GM10248 (cell line): ENCODE results near the gene SLC39A7.

ENCODE experiments used
- CTCF ChIA-PET: fragments of 300-600 bp; sonication (Branson Sonifier 250); formaldehyde crosslinking; extraction: SDS; loops from one replicate; lab custom pipeline; 2021; ENCODE audit warnings: antibody characterized with exemption; lab: Yijun Ruan, JAX
- POLR2A ChIA-PET: fragments of 350-650 bp; sonication (Branson Sonifier 250); formaldehyde crosslinking; extraction: SDS; loops from one replicate; lab custom pipeline; 2020; ENCODE audit warnings: antibody characterized with exemption; lab: Yijun Ruan, JAX
- DNase-seq: peaks from one replicate; pipeline ENCODE4 v3.0.0; 2012; ENCODE audit errors: extremely low spot score
- TF ChIP-seq, protein P1 (sequence below): IDR thresholded peaks from 2 replicates; pipeline ENCODE4 v1.5.1; 2012; ENCODE audit warnings: mild to moderate bottlenecking, low read depth; ENCODE audit errors: extremely low read depth, missing control alignments, control extremely low read depth

Gene SLC39A7

DNA sequence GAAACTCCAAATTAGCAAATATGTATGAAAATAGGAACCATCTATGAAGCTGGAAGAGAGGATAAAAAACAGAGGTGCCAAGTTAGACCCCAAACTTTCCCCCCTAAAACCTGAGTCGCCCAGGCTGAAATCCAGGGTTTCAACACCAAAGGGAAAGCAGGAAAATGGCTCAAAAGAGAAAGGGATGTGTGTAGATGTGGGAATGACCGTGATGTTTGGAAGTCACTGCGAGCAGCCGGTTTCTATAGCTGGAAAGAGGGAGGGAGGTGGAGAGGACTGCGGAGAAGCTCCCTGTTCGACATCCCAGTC lies 12.1 kb downstream of the SLC39A7 start:
- TF ChIP-seq, protein P1, sequence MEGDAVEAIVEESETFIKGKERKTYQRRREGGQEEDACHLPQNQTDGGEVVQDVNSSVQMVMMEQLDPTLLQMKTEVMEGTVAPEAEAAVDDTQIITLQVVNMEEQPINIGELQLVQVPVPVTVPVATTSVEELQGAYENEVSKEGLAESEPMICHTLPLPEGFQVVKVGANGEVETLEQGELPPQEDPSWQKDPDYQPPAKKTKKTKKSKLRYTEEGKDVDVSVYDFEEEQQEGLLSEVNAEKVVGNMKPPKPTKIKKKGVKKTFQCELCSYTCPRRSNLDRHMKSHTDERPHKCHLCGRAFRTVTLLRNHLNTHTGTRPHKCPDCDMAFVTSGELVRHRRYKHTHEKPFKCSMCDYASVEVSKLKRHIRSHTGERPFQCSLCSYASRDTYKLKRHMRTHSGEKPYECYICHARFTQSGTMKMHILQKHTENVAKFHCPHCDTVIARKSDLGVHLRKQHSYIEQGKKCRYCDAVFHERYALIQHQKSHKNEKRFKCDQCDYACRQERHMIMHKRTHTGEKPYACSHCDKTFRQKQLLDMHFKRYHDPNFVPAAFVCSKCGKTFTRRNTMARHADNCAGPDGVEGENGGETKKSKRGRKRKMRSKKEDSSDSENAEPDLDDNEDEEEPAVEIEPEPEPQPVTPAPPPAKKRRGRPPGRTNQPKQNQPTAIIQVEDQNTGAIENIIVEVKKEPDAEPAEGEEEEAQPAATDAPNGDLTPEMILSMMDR, result no peak
- DNase-seq, result no peak
- ChIA-PET POLR2A (no interaction called here), CTCF (interaction anchor here (1.5 kb wide), 1 partner anchor 15 kb away, joined by 5 read pairs; no protein-coding TSS in a partner anchor)

DNA sequence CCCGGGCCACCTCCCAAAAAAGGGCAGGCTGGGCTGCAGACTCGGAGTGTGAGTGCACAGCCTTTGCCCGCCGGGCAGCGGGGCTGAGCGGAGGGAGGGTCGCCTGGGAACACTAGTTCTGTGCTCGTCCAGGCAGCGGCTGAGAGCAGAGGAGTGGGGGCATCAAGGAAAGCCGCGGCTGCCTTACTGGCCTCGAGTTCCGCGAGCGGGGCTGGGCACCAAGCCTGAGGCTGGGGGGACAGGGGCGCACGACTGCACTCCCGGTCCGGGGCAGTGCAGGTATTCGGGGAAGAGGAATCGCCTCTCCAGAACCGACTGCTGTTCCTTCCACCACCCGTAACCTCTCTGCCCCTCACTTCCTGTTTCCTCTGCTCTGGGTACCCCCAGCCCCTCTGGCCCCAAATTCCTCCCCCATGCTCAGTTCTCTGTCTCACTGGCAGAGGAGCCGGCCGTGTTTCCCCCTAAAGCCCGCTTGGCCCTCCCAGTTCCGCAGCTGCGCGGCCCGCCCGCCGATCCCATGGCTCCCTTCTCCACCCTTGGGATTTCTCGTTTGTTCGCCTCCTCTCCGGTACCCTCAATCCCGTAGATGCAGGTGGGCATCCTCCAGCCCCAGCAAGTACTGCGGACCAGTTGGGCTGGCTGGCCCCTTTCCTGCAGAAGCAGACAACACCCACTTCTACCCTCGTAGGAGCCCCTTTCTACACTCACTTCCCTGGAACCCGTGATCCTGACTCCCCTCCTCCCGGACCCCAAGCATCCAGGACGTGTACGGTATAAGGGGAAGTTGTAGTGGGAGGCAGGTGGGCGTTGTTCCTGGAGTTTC lies 12.7 kb downstream of the SLC39A7 start:
- POLR2A ChIA-PET, result no interaction called here
- no peak for DNase-seq
- CTCF ChIA-PET, result interaction anchor here (1.5 kb wide), 1 partner anchor 16 kb away, joined by 5 read pairs; no protein-coding TSS in a partner anchor
- TF ChIP-seq, protein P1, result no peak

DNA sequence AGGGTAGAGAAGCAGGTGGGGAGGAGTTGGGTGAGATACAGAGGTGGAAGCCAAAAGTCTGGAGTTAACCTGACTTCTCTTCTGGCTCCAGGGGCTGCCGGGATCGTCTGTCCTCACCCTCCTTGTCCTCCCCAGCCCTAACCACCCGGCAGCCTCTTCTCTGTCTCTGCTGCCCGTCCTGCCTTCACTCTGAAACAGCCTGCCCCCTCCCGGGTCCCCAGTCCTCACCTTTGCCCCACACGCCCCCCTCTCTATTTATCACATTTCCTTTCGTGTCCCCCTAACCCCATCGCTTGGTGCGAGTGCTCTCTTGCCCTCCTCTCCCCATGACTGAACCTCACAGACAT lies 13.3 kb downstream of the SLC39A7 start:
- TF ChIP-seq, protein P1, result no peak
- ChIA-PET CTCF (interaction anchor here (1.5 kb wide), 1 partner anchor 16 kb away, joined by 5 read pairs; no protein-coding TSS in a partner anchor), POLR2A (no interaction called here)
- DNase-seq, result no peak

DNA sequence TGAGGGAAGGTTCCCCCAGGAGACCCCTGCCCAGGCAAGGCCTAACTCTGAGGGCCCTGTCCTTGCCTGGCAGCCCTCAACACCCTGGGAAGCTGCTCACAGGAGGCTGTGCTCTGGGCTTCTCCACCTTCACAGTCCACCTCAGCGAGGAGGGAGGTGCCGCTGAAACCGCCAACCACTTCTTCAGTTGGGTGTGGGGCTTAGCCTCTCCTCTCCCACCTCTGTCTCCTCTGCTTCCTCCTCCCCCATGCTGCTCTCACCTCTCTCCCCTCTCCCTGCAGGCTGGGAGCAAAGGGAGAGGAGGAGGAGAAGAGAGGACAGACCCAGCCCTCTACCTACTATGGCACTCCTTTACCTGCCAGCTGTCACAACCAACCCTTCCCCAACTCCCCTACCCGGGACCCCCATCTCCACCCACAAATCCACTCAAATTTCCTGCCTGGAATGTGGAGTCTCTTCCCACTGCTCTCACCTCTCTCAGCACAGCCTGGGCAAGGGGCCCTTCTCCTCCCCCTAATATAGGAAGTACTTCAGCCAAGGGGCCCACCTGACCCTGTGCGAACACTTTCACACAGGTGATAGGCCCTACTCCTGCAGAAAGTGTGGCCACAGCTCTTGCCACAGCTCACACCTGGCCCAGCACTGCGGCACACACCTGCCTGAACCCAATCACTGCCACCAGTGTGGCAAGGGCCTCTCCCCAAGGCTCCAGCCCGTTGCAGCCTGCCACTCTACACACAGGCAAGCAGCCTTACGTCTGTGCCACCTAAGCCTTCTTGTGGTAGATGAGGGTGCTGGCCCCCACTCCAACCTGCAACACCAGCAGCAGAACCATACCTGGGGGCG lies 14.8 kb downstream of the SLC39A7 start:
- DNase-seq, result no peak
- ChIA-PET POLR2A (no interaction called here), CTCF (no interaction called here)
- TF ChIP-seq, protein P1, result no peak

DNA sequence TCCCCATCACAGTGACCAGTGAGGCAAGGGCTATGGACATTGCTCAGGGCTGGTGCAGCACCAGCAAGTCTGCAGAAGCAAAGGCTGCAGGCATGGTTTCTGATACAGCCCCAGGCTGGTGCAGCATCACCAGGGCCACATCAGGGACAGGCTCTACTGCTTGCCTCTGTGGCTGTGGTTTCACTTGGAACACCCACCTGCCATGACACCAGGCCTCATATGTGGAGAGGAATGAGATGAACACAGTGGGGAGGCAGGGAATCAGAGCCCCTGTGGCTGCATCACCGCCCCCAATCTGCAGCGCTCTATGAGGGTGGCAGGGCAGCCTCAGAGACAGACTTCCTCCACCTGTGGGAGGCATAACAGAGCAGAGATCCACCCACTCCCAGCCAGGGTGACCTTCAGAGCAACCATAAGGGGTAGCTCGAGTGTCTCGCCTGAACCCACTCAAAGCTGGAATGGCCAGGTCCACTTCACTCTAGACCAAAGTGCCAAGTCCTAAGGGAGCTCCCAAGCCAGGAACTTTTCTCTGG lies 15.5 kb downstream of the SLC39A7 start:
- TF ChIP-seq, protein P1, result no peak
- peak; percentile 1 for DNase-seq
- ChIA-PET CTCF (no interaction called here), POLR2A (no interaction called here)

DNA sequence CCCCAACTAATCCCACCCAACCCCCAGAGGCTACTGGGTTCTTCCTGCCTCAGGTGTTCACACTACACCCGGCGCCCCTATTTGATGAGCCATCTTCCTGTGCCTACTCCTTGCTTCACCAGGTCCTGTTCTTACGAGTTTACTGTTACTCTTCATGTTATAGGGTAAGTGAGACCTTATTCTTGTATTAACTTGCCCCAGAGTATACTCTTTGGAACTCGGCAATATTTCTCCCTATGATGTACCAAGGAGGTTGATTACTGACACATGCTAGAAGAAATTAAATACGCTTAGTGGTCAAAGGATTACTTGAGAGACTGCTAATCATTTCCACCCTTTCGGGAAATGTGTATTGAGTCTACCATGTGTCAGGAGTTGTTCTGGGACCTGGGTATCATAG lies 16.6 kb downstream of the SLC39A7 start:
- TF ChIP-seq, protein P1, result no peak
- DNase-seq, result no peak
- CTCF ChIA-PET, result no interaction called here
- POLR2A ChIA-PET, result no interaction called here
